ENCODE measurements around the gene TTLL4.

- TF ChIP-seq CTCF (IDR thresholded peaks at IDR 0.05; ENCODE audit: insufficient read depth, low read depth, low read length), result no peak
- TF ChIP-seq EZH2 (IDR thresholded peaks at IDR 0.05; ENCODE audit: insufficient read depth, low read length), result no peak
Measured at GRCh38 chr2:218746960-218747359, 36.3 kb downstream of the TTLL4 start.

All from astrocyte (in vitro differentiated cells and primary cell).